ENCODE results near the gene CELF4.

CELF4 gene

GRCh38 chr18:37334631-37335408 is 230.8 kb downstream of the CELF4 start:
- Histone ChIP-seq H3K4me3 (no peak overlapping the region), H3K27ac (no peak overlapping the region)
- no peak for DNase-seq (ENCODE audit: low spot score)
- TF ChIP-seq, protein P1, sequence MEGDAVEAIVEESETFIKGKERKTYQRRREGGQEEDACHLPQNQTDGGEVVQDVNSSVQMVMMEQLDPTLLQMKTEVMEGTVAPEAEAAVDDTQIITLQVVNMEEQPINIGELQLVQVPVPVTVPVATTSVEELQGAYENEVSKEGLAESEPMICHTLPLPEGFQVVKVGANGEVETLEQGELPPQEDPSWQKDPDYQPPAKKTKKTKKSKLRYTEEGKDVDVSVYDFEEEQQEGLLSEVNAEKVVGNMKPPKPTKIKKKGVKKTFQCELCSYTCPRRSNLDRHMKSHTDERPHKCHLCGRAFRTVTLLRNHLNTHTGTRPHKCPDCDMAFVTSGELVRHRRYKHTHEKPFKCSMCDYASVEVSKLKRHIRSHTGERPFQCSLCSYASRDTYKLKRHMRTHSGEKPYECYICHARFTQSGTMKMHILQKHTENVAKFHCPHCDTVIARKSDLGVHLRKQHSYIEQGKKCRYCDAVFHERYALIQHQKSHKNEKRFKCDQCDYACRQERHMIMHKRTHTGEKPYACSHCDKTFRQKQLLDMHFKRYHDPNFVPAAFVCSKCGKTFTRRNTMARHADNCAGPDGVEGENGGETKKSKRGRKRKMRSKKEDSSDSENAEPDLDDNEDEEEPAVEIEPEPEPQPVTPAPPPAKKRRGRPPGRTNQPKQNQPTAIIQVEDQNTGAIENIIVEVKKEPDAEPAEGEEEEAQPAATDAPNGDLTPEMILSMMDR (IDR thresholded peaks at IDR 0.05) = no peak

DNA sequence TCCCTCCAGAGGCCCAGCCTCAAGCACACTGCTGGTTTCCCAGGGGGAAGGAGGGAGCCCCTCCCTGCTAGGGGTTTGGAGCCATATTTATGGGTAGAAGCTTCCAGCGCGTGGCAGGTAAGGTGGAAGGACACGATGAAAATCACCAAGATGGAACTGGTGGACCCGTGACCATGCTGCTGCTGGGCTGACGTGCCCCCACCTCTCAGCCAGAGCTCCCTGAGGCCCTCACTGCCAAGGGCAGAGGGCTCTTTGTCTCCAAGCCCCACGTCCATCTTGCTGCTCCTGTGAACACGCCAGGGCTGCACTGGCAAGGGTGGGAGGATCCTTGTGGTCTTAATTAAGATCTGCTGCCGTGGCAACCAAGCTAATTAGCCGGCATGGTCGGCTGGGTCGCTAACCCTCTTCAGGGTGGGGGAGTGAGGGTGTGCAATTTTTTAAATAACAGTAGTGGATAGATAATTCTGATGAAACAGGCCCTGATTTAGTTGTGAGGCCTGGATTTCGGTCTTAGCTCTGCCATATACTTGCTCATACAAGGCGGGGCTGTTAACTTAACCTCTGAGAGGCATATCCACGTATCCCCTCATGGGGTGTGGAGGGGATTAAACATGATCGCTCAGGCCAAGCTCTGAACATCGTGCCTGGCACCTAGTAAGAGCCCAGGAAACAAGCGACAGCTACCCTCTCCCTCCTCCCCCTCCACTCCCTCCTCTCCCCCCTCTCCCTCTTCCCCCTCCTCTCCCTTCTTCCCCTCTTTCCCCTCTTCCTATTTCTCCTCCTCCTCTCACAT is 232.8 kb downstream of the CELF4 start:
- TF ChIP-seq, protein P1 (IDR thresholded peaks at IDR 0.05) = no peak
- Histone ChIP-seq H3K4me3 (no peak overlapping the region), H3K27ac (no peak overlapping the region)
- no peak for DNase-seq (ENCODE audit: low spot score)

GRCh38 chr18:37332219-37332618 is 233.4 kb downstream of the CELF4 start:
- no peak overlapping the region for H3K27ac ChIP-seq
- TF ChIP-seq, protein P1 (IDR thresholded peaks at IDR 0.05) = no peak
- no peak overlapping the region for H3K4me3 ChIP-seq
- no peak for DNase-seq (ENCODE audit: low spot score)

- Histone ChIP-seq H3K27ac (no peak overlapping the region), H3K4me3 (no peak overlapping the region)
- TF ChIP-seq, protein P1 (IDR thresholded peaks at IDR 0.05) = no peak
- no peak for DNase-seq (ENCODE audit: low spot score)
Observed at GRCh38 chr18:37330173-37330572, 235.4 kb downstream of the CELF4 start.

GRCh38 chr18:37328946-37329719 is 236.5 kb downstream of the CELF4 start:
- no peak for DNase-seq (ENCODE audit: low spot score)
- H3K4me3 ChIP-seq = no peak overlapping the region
- TF ChIP-seq, protein P1 (IDR thresholded peaks at IDR 0.05) = no peak
- no peak overlapping the region for H3K27ac ChIP-seq

DNA sequence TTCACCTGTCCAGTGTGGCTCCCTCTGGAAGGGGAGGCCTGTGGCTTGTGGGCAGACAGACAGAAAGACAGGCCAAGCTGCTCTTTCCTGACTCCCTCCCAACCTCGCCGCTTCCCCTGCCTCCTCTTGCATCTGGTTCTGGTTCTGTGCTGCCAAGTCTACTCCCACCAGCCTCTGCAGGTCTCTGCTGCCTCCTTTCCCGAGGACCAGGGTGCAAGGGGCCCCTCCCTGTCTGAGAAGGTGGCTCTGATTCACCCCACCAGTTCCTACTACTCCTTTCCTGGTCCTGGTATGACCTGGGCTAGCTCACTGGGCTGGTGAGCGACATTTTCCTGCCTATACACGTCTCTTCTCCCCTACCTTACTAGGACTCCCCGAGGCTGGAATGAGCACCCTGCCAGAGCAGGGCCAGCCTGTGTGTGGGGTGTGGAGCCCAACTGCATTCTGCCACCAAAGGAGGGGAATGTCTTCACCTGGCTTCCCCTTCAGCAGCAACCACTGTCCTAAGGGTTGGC is 238.5 kb downstream of the CELF4 start:
- no peak for DNase-seq (ENCODE audit: low spot score)
- TF ChIP-seq, protein P1 (IDR thresholded peaks at IDR 0.05) = no peak
- no peak overlapping the region for H3K27ac ChIP-seq

More for the DNA sequence above, 238.5 kb downstream of the CELF4 start:
- H3K4me3 ChIP-seq = no peak overlapping the region

All from coronary artery (tissue), 2 donors.